Esophagus muscularis mucosa (tissue), 3 donors: Measurements from ENCODE around the gene INTS6L.

Source experiments
- POLR2A ChIP-seq: fragments of 450-650 bp; IDR thresholded peaks from one replicate; pipeline ENCODE4 v1.6.1; 2017; ENCODE audit warnings: antibody characterized with exemption, moderate library complexity, mild to moderate bottlenecking, low read depth
- TF ChIP-seq, protein P1 (sequence below), 3 experiments: fragments of 200-600 bp in 2 of 3; fragments of 450-650 bp in 1 of 3; sonication (generic) in 2 of 3; IDR thresholded peaks; one replicate each; pipeline ENCODE4 v1.5.1; 2017 to 2019; ENCODE audit warnings: antibody characterized with exemption in 3 of 3, mild to moderate bottlenecking in 2 of 3, moderate library complexity in 1 of 3

DNA sequence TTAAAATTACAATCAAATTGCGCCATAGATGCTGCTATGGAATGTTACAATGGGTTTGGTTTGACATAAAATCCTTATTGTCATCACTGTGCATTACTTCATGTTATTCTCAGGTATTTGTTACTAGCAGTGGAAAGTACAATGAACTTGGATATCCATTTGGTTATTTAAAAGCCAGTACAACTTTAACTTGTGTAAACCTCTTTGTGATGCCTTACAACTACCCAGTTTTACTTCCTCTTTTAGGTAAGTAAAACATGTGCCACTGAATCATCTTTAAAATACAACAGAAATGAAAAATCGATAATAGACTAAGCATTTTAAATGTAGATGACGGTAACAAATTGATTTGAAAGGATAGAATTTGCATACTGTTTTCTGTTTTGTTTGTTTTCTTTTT, 35.6 kb downstream of the INTS6L start:
- no peak for TF ChIP-seq POLR2A
- TF ChIP-seq, protein P1, sequence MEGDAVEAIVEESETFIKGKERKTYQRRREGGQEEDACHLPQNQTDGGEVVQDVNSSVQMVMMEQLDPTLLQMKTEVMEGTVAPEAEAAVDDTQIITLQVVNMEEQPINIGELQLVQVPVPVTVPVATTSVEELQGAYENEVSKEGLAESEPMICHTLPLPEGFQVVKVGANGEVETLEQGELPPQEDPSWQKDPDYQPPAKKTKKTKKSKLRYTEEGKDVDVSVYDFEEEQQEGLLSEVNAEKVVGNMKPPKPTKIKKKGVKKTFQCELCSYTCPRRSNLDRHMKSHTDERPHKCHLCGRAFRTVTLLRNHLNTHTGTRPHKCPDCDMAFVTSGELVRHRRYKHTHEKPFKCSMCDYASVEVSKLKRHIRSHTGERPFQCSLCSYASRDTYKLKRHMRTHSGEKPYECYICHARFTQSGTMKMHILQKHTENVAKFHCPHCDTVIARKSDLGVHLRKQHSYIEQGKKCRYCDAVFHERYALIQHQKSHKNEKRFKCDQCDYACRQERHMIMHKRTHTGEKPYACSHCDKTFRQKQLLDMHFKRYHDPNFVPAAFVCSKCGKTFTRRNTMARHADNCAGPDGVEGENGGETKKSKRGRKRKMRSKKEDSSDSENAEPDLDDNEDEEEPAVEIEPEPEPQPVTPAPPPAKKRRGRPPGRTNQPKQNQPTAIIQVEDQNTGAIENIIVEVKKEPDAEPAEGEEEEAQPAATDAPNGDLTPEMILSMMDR (IDR thresholded peaks at IDR 0.05), result no peak
